Left cardiac atrium (tissue), 4 donors: ENCODE measurements around the gene SNX19. TPM values are rescaled to one million over a fixed set of nuclear protein-coding genes. Genes with fewer than 3 reads are reported as not detected.
A peak's percentile ranks its signal among the peaks of the same experiment; 100 is the strongest.
"Not testable (repeated sequence)": the region's sequence is repeated elsewhere in the genome, so short reads cannot be mapped to it uniquely, and the experiment has no call there.

ENCODE experiments used
- ATAC-seq, 2 donors: fragments of 200-7000 bp; cut with Tn5 transposase; one replicate each; pipeline ENCODE4 v1.9.1; 2020; ENCODE audit warnings: mild to moderate bottlenecking in 2 of 2, moderate library complexity in 2 of 2
- DNase-seq: peaks from one replicate; pipeline ENCODE4 v3.0.0-alpha.2; 2020
- intact Hi-C, 2 donors: fragments of 100-400 bp; cut with DNase I; formaldehyde crosslinking; loops; one replicate each; pipeline versions ENCODE4 v1.14.1 to v1.15.1; 2022 to 2023
- total RNA-seq, 2 donors: library from RNA; stranded (reverse); fragmentation: NEBNext Ultra II Directional; extraction: Animal tissue kit (Norgen Biotek cat#: 25700); gene quantifications; one replicate each; pipeline ENCODE4 v1.2.1, GENCODE V29; 2021
- donor health status: DM: no; HTN: yes; CAD: no.
- donor health status: DM: no; HTN: yes; CAD: no; lungs with severe emphysema.
- donor health status: DM: yes; HTN: yes; CAD: no.
- donor health status: Dilated cardiomyopathy.

Gene SNX19
- total RNA-seq, 2 donors from 2014 or later, result 46.8 to 47.7 TPM

GRCh38 chr11:130876100-130876499 lies 40.2 kb downstream of the SNX19 start:
- ATAC-seq, result no peak
- intact Hi-C loops, result no loop called here

GRCh38 chr11:130874955-130875531 lies 41.2 kb downstream of the SNX19 start:
- ATAC-seq (no peak), DNase-seq (no peak)
- intact Hi-C loops, result no loop called here

More at GRCh38 chr11:130876100-130876499, 40.2 kb downstream of the SNX19 start:
- no peak for DNase-seq

GRCh38 chr11:130874396-130874795 lies 41.9 kb downstream of the SNX19 start:
- DNase-seq, result no peak
- peak in 1 of 2 donors; percentile 25 for ATAC-seq
- intact Hi-C loops, result no loop called here

- ATAC-seq (no peak), DNase-seq (no peak)
- intact Hi-C loops, result no loop called here
These were observed 42.5 kb downstream of the SNX19 start for GRCh38 chr11:130873761-130874160.

- intact Hi-C loops, result no loop called here
- no peak for DNase-seq
- peak; percentile 14 to 39 for ATAC-seq
These were observed 43.3 kb downstream of the SNX19 start for GRCh38 chr11:130872981-130873380.

GRCh38 chr11:130872513-130872912 lies 43.8 kb downstream of the SNX19 start:
- peak; percentile 13 to 49 for ATAC-seq
- intact Hi-C loops, result no loop called here
- no peak for DNase-seq

GRCh38 chr11:130872102-130872501 lies 44.2 kb downstream of the SNX19 start:
- intact Hi-C loops, result no loop called here
- DNase-seq, result no peak
- peak; percentile 44 to 51 for ATAC-seq

- intact Hi-C loops, result no loop called here
- DNase-seq (no peak), ATAC-seq (no peak)
These were observed 44.7 kb downstream of the SNX19 start for GRCh38 chr11:130871616-130872015.

- DNase-seq, result no peak
- ATAC-seq, result no peak
- intact Hi-C loops, result loop anchor here in 1 of 2 donors (10.0 kb wide), 1 partner anchor 654 kb away; no protein-coding TSS in a partner anchor
These were observed 47.4 kb downstream of the SNX19 start for GRCh38 chr11:130868721-130869390.

GRCh38 chr11:130868086-130868710 lies 48.1 kb downstream of the SNX19 start:
- ATAC-seq (no peak), DNase-seq (no peak)
- intact Hi-C loops, result loop anchor here in 1 of 2 donors (10.0 kb wide), 1 partner anchor 653 kb away; no protein-coding TSS in a partner anchor

- ATAC-seq, result peak; percentile 27 to 36
- intact Hi-C loops, result loop anchor here in 1 of 2 donors (10.0 kb wide), 1 partner anchor 652 kb away; no protein-coding TSS in a partner anchor
These were observed 49.4 kb downstream of the SNX19 start for GRCh38 chr11:130866831-130867230.

GRCh38 chr11:130865774-130866114 lies 50.5 kb downstream of the SNX19 start:
- DNase-seq (no peak), ATAC-seq (peak; percentile 44 to 51)
- intact Hi-C loops, result loop anchor here in 1 of 2 donors (10.0 kb wide), 1 partner anchor 651 kb away; no protein-coding TSS in a partner anchor

More at GRCh38 chr11:130866831-130867230, 49.4 kb downstream of the SNX19 start:
- no peak for DNase-seq

GRCh38 chr11:130865091-130865773 lies 51.0 kb downstream of the SNX19 start:
- ATAC-seq, result peak; percentile 79 to 89
- peak; percentile 54 for DNase-seq
- intact Hi-C loops, result loop anchor here in 1 of 2 donors (10.0 kb wide), 1 partner anchor 650 kb away; no protein-coding TSS in a partner anchor

GRCh38 chr11:130861902-130862860 lies 54.1 kb downstream of the SNX19 start:
- ATAC-seq (peak; percentile 60 to 67), DNase-seq (peak; percentile 93)
- intact Hi-C loops, result loop anchor here (1.0 to 10.0 kb wide), 4 partner anchors 33 to 647 kb away; no protein-coding TSS in a partner anchor

GRCh38 chr11:130861283-130861682 lies 55.0 kb downstream of the SNX19 start:
- no peak for DNase-seq
- intact Hi-C loops, result loop anchor here in 1 of 2 donors (10.0 kb wide), 1 partner anchor 646 kb away; no protein-coding TSS in a partner anchor
- ATAC-seq, result no peak

- no peak for DNase-seq
- intact Hi-C loops, result loop anchor here (1.0 to 10.0 kb wide), 2 partner anchors 421 to 645 kb away; no protein-coding TSS in a partner anchor
- ATAC-seq, result peak in 1 of 2 donors; percentile 38
These were observed 56.4 kb downstream of the SNX19 start for GRCh38 chr11:130859886-130860285.

GRCh38 chr11:130858215-130858614 lies 58.1 kb downstream of the SNX19 start:
- intact Hi-C loops, result no loop called here
- no peak for ATAC-seq
- DNase-seq, result no peak

GRCh38 chr11:130855707-130856106 lies 60.6 kb downstream of the SNX19 start:
- ATAC-seq, DNase-seq, intact Hi-C loops: not testable (repeated sequence)
